PC-3 (cell line): Measurements from ENCODE around the gene NR2F2. TPM values are rescaled to one million over a fixed set of nuclear protein-coding genes. Genes with fewer than 3 reads are reported as not detected.

Experiments used
- ATAC-seq: fragments of 200-7000 bp; cut with Tn5 transposase; 2 replicates; pipeline ENCODE4 v1.9.1; 2020; ENCODE audit warnings: mild to moderate bottlenecking, moderate library complexity
- BruUV-seq: library from RNA; stranded (reverse); fragments of 400-500 nt; replicated peaks from 2 replicates; lab custom pipeline; 2021; lab: Mats Ljungman, UMichigan
- CTCF ChIA-PET: fragments of 300-600 bp; sonication (Branson Sonifier 250); formaldehyde crosslinking; loops from one replicate; lab custom pipeline; 2022; ENCODE audit warnings: antibody characterized with exemption; lab: Charles Lee
- POLR2A ChIA-PET: fragments of 300-600 bp; sonication (Branson Sonifier 250); formaldehyde crosslinking; loops from one replicate; lab custom pipeline; 2022; ENCODE audit warnings: antibody characterized with exemption; ENCODE audit not compliant: unreplicated experiment; lab: Charles Lee
- DNase-seq: peaks from one replicate; pipeline ENCODE4 v3.0.0-alpha.2; 2015
- H2AFZ ChIP-seq: fragments of 300-600 bp; sonication (generic); 2 replicates; pipeline ENCODE4 v1.6.0; 2016; ENCODE audit warnings: antibody characterized with exemption, low read length
- H3F3A ChIP-seq: fragments of 300-600 bp; sonication (generic); one replicate; pipeline ENCODE4 v1.6.0; 2017; ENCODE audit warnings: antibody characterized with exemption, low read length, control low read depth, mild to moderate bottlenecking; ENCODE audit not compliant: unreplicated experiment
- H3K27ac ChIP-seq: fragments of 300-600 bp; sonication (generic); 2 replicates; pipeline ENCODE4 v1.5.1; 2016; ENCODE audit warnings: mild to moderate bottlenecking, low read length
- H3K27me3 ChIP-seq: fragments of 300-600 bp; sonication (generic); 2 replicates; pipeline ENCODE4 v1.6.1; 2016; ENCODE audit warnings: low read length, mixed read lengths
- H3K36me3 ChIP-seq: fragments of 300-600 bp; sonication (generic); 2 replicates; pipeline ENCODE4 v1.6.1; 2016; ENCODE audit warnings: low read depth, mixed run types, low read length, mixed read lengths
- H3K4me1 ChIP-seq: fragments of 300-600 bp; sonication (generic); 2 replicates; pipeline ENCODE4 v1.5.1; 2016; ENCODE audit warnings: low read length; ENCODE audit not compliant: insufficient read depth
- H3K4me2 ChIP-seq: fragments of 300-600 bp; sonication (generic); 2 replicates; pipeline ENCODE4 v1.6.0; 2016; ENCODE audit warnings: low read length
- H3K4me3 ChIP-seq: fragments of 300-600 bp; sonication (generic); 2 replicates; pipeline ENCODE4 v1.5.1; 2016; ENCODE audit warnings: mild to moderate bottlenecking, low read length, mixed read lengths
- H3K79me2 ChIP-seq: fragments of 300-600 bp; sonication (generic); 2 replicates; pipeline ENCODE4 v1.6.1; 2017; ENCODE audit warnings: low read length, mixed read lengths
- H3K9ac ChIP-seq: fragments of 300-600 bp; sonication (generic); 2 replicates; pipeline ENCODE4 v1.6.0; 2016; ENCODE audit warnings: mild to moderate bottlenecking, low read length
- H3K9me2 ChIP-seq: fragments of 300-600 bp; sonication (generic); replicated peaks from 2 replicates; pipeline ENCODE4 v1.6.1; 2016; ENCODE audit warnings: mixed run types, low read length, mixed read lengths
- H3K9me3 ChIP-seq: fragments of 300-600 bp; sonication (generic); 2 replicates; pipeline ENCODE4 v1.6.1; 2016; ENCODE audit warnings: low read length, mixed read lengths
- H4K20me1 ChIP-seq: fragments of 300-600 bp; sonication (generic); 2 replicates; pipeline ENCODE4 v1.6.1; 2016; ENCODE audit warnings: low read length, mixed read lengths
- EZH2 ChIP-seq: fragments of 300-600 bp; sonication (generic); IDR thresholded peaks from one replicate; pipeline ENCODE4 v1.6.1; 2017; ENCODE audit warnings: antibody characterized with exemption, mild to moderate bottlenecking, low read length; ENCODE audit not compliant: unreplicated experiment
- EZH2phosphoT487 ChIP-seq: fragments of 300-600 bp; sonication (generic); IDR thresholded peaks from 2 replicates; pipeline ENCODE4 v1.6.1; 2018; ENCODE audit warnings: mild to moderate bottlenecking, antibody characterized with exemption, low read length, borderline replicate concordance
- intact Hi-C: fragments of 100-400 bp; cut with micrococcal nuclease; formaldehyde crosslinking; loops from 2 replicates; pipeline ENCODE4 v1.9.0; 2023
- total RNA-seq: library from RNA; depleted of rRNA; stranded (reverse); fragments of >200 nt; gene quantifications from 2 replicates; pipeline ENCODE4 v1.2.3, GENCODE V29; 2014
- TF ChIP-seq, protein P1 (sequence below): fragments of 300-600 bp; sonication (generic); conservative IDR thresholded peaks from 2 replicates; pipeline ENCODE4 v1.5.1; 2017; ENCODE audit warnings: antibody characterized with exemption, low read depth, mild to moderate bottlenecking, low read length

NR2F2 gene
- total RNA-seq, 1 experiment from 2014 or later, result 19.6 TPM

- H3K9me2 ChIP-seq, result no peaks in the 10 kb centered on the region
- peaks cover 55% of the 10 kb centered on the region for H3K79me2 ChIP-seq
- no peak for ATAC-seq
- H2AFZ ChIP-seq, result no peak overlapping the region
- H3K4me2 ChIP-seq, result no peak overlapping the region
- H3K9me3 ChIP-seq, result no peaks in the 10 kb centered on the region
- no peaks in the 10 kb centered on the region for H3F3A ChIP-seq
- TF ChIP-seq EZH2 (no peak), EZH2phosphoT487 (no peak)
- TF ChIP-seq, protein P1, sequence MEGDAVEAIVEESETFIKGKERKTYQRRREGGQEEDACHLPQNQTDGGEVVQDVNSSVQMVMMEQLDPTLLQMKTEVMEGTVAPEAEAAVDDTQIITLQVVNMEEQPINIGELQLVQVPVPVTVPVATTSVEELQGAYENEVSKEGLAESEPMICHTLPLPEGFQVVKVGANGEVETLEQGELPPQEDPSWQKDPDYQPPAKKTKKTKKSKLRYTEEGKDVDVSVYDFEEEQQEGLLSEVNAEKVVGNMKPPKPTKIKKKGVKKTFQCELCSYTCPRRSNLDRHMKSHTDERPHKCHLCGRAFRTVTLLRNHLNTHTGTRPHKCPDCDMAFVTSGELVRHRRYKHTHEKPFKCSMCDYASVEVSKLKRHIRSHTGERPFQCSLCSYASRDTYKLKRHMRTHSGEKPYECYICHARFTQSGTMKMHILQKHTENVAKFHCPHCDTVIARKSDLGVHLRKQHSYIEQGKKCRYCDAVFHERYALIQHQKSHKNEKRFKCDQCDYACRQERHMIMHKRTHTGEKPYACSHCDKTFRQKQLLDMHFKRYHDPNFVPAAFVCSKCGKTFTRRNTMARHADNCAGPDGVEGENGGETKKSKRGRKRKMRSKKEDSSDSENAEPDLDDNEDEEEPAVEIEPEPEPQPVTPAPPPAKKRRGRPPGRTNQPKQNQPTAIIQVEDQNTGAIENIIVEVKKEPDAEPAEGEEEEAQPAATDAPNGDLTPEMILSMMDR, result no peak
- no peak for DNase-seq
- H3K4me1 ChIP-seq, result no peaks in the 10 kb centered on the region
- no peak overlapping the region for H3K4me3 ChIP-seq
- ChIA-PET POLR2A (no interaction called here), CTCF (no interaction called here)
- peaks cover 5% of the 10 kb centered on the region; the same call in 1 of the 2 replicates for H3K36me3 ChIP-seq
- no peaks in the 10 kb centered on the region for H3K27me3 ChIP-seq
- H3K9ac ChIP-seq, result no peak overlapping the region
- intact Hi-C loops, result loop anchor here (5.0 kb wide), 1 partner anchor 1322 kb away; no protein-coding TSS in a partner anchor
- BruUV-seq, result no TSS peak
- H3K27ac ChIP-seq, result no peak overlapping the region
- H4K20me1 ChIP-seq, result no peaks in the 10 kb centered on the region
These were observed 18.7 kb downstream of the NR2F2 start for GRCh38 chr15:96349034-96349856.

- no peaks in the 10 kb centered on the region for H3K27me3 ChIP-seq
- ATAC-seq (no peak), DNase-seq (no peak)
- H2AFZ ChIP-seq, result no peak overlapping the region
- H3K4me3 ChIP-seq, result no peak overlapping the region
- no peak overlapping the region for H3K4me2 ChIP-seq
- BruUV-seq, result no TSS peak
- H3K79me2 ChIP-seq, result peaks cover 47% of the 10 kb centered on the region
- intact Hi-C loops, result loop anchor here (5.0 to 10.0 kb wide), 2 partner anchors 885 to 1323 kb away; no protein-coding TSS in a partner anchor
- 0 out of 2 replicates have a peak, but pooled peaks cover 5% of the 10 kb centered on the region for H3K36me3 ChIP-seq
- no peaks in the 10 kb centered on the region for H3F3A ChIP-seq
- no peak overlapping the region for H3K9ac ChIP-seq
- TF ChIP-seq, protein P1, result no peak
- TF ChIP-seq EZH2phosphoT487, result no peak
- no peak for TF ChIP-seq EZH2
- ChIA-PET POLR2A (no interaction called here), CTCF (no interaction called here)
- H3K27ac ChIP-seq, result no peak overlapping the region
- H4K20me1 ChIP-seq, result no peaks in the 10 kb centered on the region
- H3K4me1 ChIP-seq, result no peaks in the 10 kb centered on the region; the same call in 1 of the 2 replicates
- H3K9me2 ChIP-seq, result no peaks in the 10 kb centered on the region
- no peaks in the 10 kb centered on the region for H3K9me3 ChIP-seq
These were observed 19.6 kb downstream of the NR2F2 start for GRCh38 chr15:96349857-96350720.
